ENCODE data around the gene ZRANB3.

- TF ChIP-seq ZNF266 (tag by site-specific recombination; IDR thresholded peaks at IDR 0.05; ENCODE audit: low read depth) (no peak), CTCF (tag by site-specific recombination; IDR thresholded peaks at IDR 0.05) (no peak), INSM2 (tag by site-specific recombination; IDR thresholded peaks at IDR 0.05) (no peak), ZNF18 (tag by site-specific recombination; IDR thresholded peaks at IDR 0.05) (no peak), ZNF10 (tag by site-specific recombination; IDR thresholded peaks at IDR 0.05) (no peak)
These were observed 39.9 kb upstream of the ZRANB3 start for GRCh38 chr2:135570884-135571283.
